GM23338 (cell line): ENCODE measurements around the gene SDHAF1. TPM values are rescaled to one million over a fixed set of nuclear protein-coding genes. Genes with fewer than 3 reads are reported as not detected.

Source experiments
- ATAC-seq: fragments of 200-7000 bp; cut with Tn5 transposase; 3 replicates; pipeline ENCODE4 v1.9.1; 2020
- DNase-seq: peaks from one replicate; pipeline ENCODE4 v3.0.0-alpha.2; 2015; ENCODE audit warnings: low spot score
- H2AFZ ChIP-seq: fragments of 200-600 bp; sonication (generic); 2 replicates; pipeline ENCODE4 v1.8.0; 2016; ENCODE audit warnings: antibody characterized with exemption, mild to moderate bottlenecking, moderate library complexity
- H3F3A ChIP-seq: fragments of 200-600 bp; sonication (generic); replicated peaks from 2 replicates; pipeline ENCODE4 v1.8.0; 2017; ENCODE audit warnings: antibody characterized with exemption, mixed run types, low read depth
- H3K27ac ChIP-seq: fragments of 200-600 bp; sonication (generic); 2 replicates; pipeline ENCODE4 v1.6.1; 2016; ENCODE audit warnings: low read depth
- H3K27me3 ChIP-seq: fragments of 200-600 bp; sonication (generic); 2 replicates; pipeline ENCODE4 v1.8.0; 2016; ENCODE audit warnings: mild to moderate bottlenecking, mixed run types, moderate library complexity; ENCODE audit not compliant: insufficient read depth
- H3K36me3 ChIP-seq: fragments of 200-600 bp; sonication (generic); 2 replicates; pipeline ENCODE4 v1.8.0; 2016; ENCODE audit warnings: mild to moderate bottlenecking; ENCODE audit not compliant: insufficient read depth
- H3K4me1 ChIP-seq: fragments of 200-600 bp; sonication (generic); 2 replicates; pipeline ENCODE4 v1.8.0; 2016; ENCODE audit warnings: mild to moderate bottlenecking, moderate library complexity; ENCODE audit not compliant: insufficient read depth
- H3K4me2 ChIP-seq: fragments of 200-600 bp; sonication (generic); 2 replicates; pipeline ENCODE4 v1.7.1; 2017; ENCODE audit warnings: mixed run types
- H3K4me3 ChIP-seq: fragments of 200-600 bp; sonication (generic); 2 replicates; pipeline ENCODE4 v1.6.1; 2016; ENCODE audit warnings: mixed run types
- H3K79me2 ChIP-seq: fragments of 200-600 bp; sonication (generic); replicated peaks from 2 replicates; pipeline ENCODE4 v1.8.0; 2017; ENCODE audit warnings: mild to moderate bottlenecking; ENCODE audit not compliant: insufficient read depth
- H3K9me2 ChIP-seq: fragments of 200-600 bp; sonication (generic); 2 replicates; pipeline ENCODE4 v1.8.0; 2017; ENCODE audit not compliant: insufficient read depth
- H4K20me1 ChIP-seq: fragments of 200-600 bp; sonication (generic); replicated peaks from 2 replicates; pipeline ENCODE4 v1.8.0; 2017; ENCODE audit warnings: mild to moderate bottlenecking; ENCODE audit not compliant: insufficient read depth
- H3K27ac Mint-ChIP-seq: 2 replicates; pipeline ENCODE4 v1.8.0; 2020; ENCODE audit warnings: inconsistent platforms, mild to moderate bottlenecking, moderate library complexity, mixed read lengths
- H3K27me3 Mint-ChIP-seq: 3 replicates; pipeline ENCODE4 v1.8.0; 2022; ENCODE audit warnings: low read depth, mild to moderate bottlenecking, moderate library complexity, mixed read lengths, inconsistent platforms; ENCODE audit not compliant: insufficient read depth, poor library complexity
- H3K36me3 Mint-ChIP-seq: 3 replicates; pipeline ENCODE4 v1.8.0; 2021; ENCODE audit warnings: low read depth, mild to moderate bottlenecking, inconsistent platforms, moderate library complexity, mixed read lengths
- H3K4me1 Mint-ChIP-seq: 3 replicates; pipeline ENCODE4 v1.8.0; 2020; ENCODE audit warnings: mild to moderate bottlenecking, inconsistent platforms, mixed read lengths
- H3K4me3 Mint-ChIP-seq: 3 replicates; pipeline ENCODE4 v1.8.0; 2021; ENCODE audit warnings: moderate library complexity, mild to moderate bottlenecking, inconsistent platforms, mixed read lengths
- H3K9me3 Mint-ChIP-seq: 3 replicates; pipeline ENCODE4 v1.8.0; 2020; ENCODE audit warnings: moderate library complexity, mild to moderate bottlenecking, inconsistent platforms, mixed read lengths
- CREB1 ChIP-seq: fragments of 250-450 bp; sonication (Bioruptor Pico); IDR thresholded peaks from 2 replicates; pipeline ENCODE4 v1.5.0; 2020; ENCODE audit warnings: low read depth, mild to moderate bottlenecking, moderate library complexity
- EZH2 ChIP-seq: fragments of 200-600 bp; sonication (generic); IDR thresholded peaks from one replicate; pipeline ENCODE4 v1.8.0; 2017; ENCODE audit warnings: antibody characterized with exemption, mild to moderate bottlenecking, low read depth; ENCODE audit not compliant: unreplicated experiment
- EZH2phosphoT487 ChIP-seq: fragments of 200-600 bp; sonication (generic); IDR thresholded peaks from one replicate; pipeline ENCODE4 v1.8.1; 2018; ENCODE audit warnings: antibody characterized with exemption; ENCODE audit not compliant: unreplicated experiment
- JUNB ChIP-seq: IDR thresholded peaks from one replicate; pipeline ENCODE4 v1.6.1; 2016; ENCODE audit warnings: antibody characterized with exemption; ENCODE audit not compliant: unreplicated experiment
- NANOG ChIP-seq: IDR thresholded peaks from 2 replicates; pipeline ENCODE4 v1.6.1; 2016; ENCODE audit warnings: antibody characterized with exemption, borderline replicate concordance
- POLR2AphosphoS5 ChIP-seq: IDR thresholded peaks from 2 replicates; pipeline ENCODE4 v1.6.1; 2016; ENCODE audit warnings: antibody characterized with exemption, low read depth
- STAT1 ChIP-seq: IDR thresholded peaks from one replicate; pipeline ENCODE4 v1.6.1; 2016; ENCODE audit warnings: antibody characterized with exemption; ENCODE audit not compliant: unreplicated experiment
- ZNF114 ChIP-seq: fragments of 250-450 bp; sonication (Bioruptor Pico); IDR thresholded peaks from 2 replicates; pipeline ENCODE4 v1.5.0; 2020; ENCODE audit warnings: mild to moderate bottlenecking, moderate library complexity
- ZNF331 ChIP-seq: fragments of 250-450 bp; sonication (Bioruptor Pico); IDR thresholded peaks from 2 replicates; pipeline ENCODE4 v1.5.0; 2020; ENCODE audit warnings: low read depth, mild to moderate bottlenecking, moderate library complexity
- polyA plus RNA-seq: library from polyadenylated mRNA; unstranded; fragments of >200 nt; fragmentation: Nextera tagmentation; extraction: Ambion mirVana; gene quantifications from 2 replicates; pipeline ENCODE4 v1.2.1, GENCODE V29; 2016
- total RNA-seq: library from RNA; depleted of rRNA; stranded (reverse); fragments of >200 nt; shearing (Covaris generic); gene quantifications from 2 replicates; pipeline ENCODE4 v1.2.3, GENCODE V29; 2014
- TF ChIP-seq, protein P1 (sequence below): IDR thresholded peaks from one replicate; pipeline ENCODE4 v1.6.1; 2018; ENCODE audit warnings: antibody characterized with exemption; ENCODE audit not compliant: unreplicated experiment
- TF ChIP-seq, protein P2 (sequence below): IDR thresholded peaks from 2 replicates; pipeline ENCODE4 v1.6.1; 2016; ENCODE audit warnings: antibody characterized with exemption
- TF ChIP-seq, protein P3 (sequence below), 2 experiments: fragments of 200-600 bp in 1 of 2; sonication (generic) in 1 of 2; conservative IDR thresholded peaks; 2 replicates each; pipeline versions ENCODE4 v1.5.1 to v1.6.1; 2016 to 2017; ENCODE audit warnings: antibody characterized with exemption in 2 of 2, low read depth in 2 of 2, mild to moderate bottlenecking in 2 of 2, moderate library complexity in 1 of 2

The SDHAF1 gene
- total and polyA plus RNA-seq, 2 experiments from 2014 or later: 19.9 to 55.9 TPM

DNA sequence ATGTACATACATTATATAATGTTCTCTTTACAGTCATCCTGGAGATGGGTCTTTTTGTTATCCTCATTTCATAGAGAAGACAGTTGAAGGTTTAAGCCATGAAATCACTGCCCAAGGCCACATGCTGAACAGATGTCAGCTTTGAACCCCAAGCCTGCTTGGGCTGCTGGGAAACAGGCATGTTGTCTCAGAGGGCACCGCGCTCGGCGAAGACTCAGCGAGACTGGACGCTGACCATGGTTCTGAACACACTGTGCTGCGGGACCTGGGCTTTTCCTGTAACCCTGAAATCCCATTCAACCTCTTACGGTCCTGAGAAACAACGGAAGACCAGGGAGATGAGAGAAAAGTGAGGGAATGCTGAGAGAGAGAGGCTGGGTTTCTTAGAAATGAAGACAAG lies 31.5 kb upstream of the SDHAF1 start:
- Histone ChIP-seq H3K4me2 (no peak overlapping the region), H4K20me1 (no peaks in the 10 kb centered on the region), H3K79me2 (no peaks in the 10 kb centered on the region), H3K4me1 (no peaks in the 10 kb centered on the region), H3F3A (no peaks in the 10 kb centered on the region), H3K27me3 (peaks cover 33% of the 10 kb centered on the region), H3K36me3 (no peaks in the 10 kb centered on the region), H2AFZ (no peak overlapping the region), H3K27ac (no peak overlapping the region), H3K4me3 (no peak overlapping the region), H3K9me2 (no peaks in the 10 kb centered on the region)
- Mint-ChIP-seq H3K9me3 (no peaks in the 10 kb centered on the region; the same call in 2 of the 3 replicates), H3K4me3 (no peak overlapping the region), H3K36me3 (no peaks in the 10 kb centered on the region), H3K27ac (no peak overlapping the region), H3K27me3 (peaks cover 30% of the 10 kb centered on the region), H3K4me1 (peaks cover 4% of the 10 kb centered on the region)
- ATAC-seq: peak; percentile 67
- TF ChIP-seq NANOG (no peak), EZH2phosphoT487 (no peak)
- TF ChIP-seq, protein P1, sequence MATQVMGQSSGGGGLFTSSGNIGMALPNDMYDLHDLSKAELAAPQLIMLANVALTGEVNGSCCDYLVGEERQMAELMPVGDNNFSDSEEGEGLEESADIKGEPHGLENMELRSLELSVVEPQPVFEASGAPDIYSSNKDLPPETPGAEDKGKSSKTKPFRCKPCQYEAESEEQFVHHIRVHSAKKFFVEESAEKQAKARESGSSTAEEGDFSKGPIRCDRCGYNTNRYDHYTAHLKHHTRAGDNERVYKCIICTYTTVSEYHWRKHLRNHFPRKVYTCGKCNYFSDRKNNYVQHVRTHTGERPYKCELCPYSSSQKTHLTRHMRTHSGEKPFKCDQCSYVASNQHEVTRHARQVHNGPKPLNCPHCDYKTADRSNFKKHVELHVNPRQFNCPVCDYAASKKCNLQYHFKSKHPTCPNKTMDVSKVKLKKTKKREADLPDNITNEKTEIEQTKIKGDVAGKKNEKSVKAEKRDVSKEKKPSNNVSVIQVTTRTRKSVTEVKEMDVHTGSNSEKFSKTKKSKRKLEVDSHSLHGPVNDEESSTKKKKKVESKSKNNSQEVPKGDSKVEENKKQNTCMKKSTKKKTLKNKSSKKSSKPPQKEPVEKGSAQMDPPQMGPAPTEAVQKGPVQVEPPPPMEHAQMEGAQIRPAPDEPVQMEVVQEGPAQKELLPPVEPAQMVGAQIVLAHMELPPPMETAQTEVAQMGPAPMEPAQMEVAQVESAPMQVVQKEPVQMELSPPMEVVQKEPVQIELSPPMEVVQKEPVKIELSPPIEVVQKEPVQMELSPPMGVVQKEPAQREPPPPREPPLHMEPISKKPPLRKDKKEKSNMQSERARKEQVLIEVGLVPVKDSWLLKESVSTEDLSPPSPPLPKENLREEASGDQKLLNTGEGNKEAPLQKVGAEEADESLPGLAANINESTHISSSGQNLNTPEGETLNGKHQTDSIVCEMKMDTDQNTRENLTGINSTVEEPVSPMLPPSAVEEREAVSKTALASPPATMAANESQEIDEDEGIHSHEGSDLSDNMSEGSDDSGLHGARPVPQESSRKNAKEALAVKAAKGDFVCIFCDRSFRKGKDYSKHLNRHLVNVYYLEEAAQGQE: peak; percentile 95
- peak; percentile 92 for DNase-seq

DNA sequence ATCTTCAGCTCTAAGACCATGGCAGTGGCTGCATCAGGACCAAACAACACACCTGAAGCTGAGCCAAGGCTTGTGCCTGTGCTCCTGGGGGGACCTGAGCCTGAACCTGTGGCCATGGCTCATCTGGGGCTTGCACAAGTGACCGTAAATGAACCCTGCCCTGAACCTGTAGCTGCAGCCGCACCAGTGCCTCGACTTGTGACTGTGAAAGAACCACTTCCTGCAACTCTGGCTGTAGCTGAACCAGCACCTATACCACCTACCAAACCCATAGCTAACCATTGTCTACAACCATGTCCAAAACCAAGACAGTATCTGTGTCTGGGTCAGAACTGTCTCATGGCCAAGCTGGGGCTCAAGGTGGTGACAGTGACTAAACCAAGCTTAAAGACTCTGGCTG lies 28.2 kb upstream of the SDHAF1 start:
- no peaks in the 10 kb centered on the region for H3K36me3 Mint-ChIP-seq
- no peak overlapping the region for H2AFZ ChIP-seq
- no peak overlapping the region for H3K4me2 ChIP-seq
- H3K27ac Mint-ChIP-seq: no peak overlapping the region
- H3K9me2 ChIP-seq: no peaks in the 10 kb centered on the region
- H3K36me3 ChIP-seq: no peaks in the 10 kb centered on the region
- no peak overlapping the region for H3K4me3 ChIP-seq
- no peaks in the 10 kb centered on the region for H3K4me1 ChIP-seq
- H3K4me1 Mint-ChIP-seq: no peaks in the 10 kb centered on the region
- no peaks in the 10 kb centered on the region for H3K79me2 ChIP-seq
- no peaks in the 10 kb centered on the region for H3F3A ChIP-seq
- H3K27ac ChIP-seq: no peak overlapping the region
- DNase-seq: no peak
- H3K9me3 Mint-ChIP-seq: no peaks in the 10 kb centered on the region; the same call in 2 of the 3 replicates
- no peaks in the 10 kb centered on the region for H4K20me1 ChIP-seq
- H3K4me3 Mint-ChIP-seq: no peak overlapping the region
- no peak for ATAC-seq
- H3K27me3 ChIP-seq: peaks cover 4% of the 10 kb centered on the region; the same call in 1 of the 2 replicates
- H3K27me3 Mint-ChIP-seq: peaks cover 9% of the 10 kb centered on the region
- TF ChIP-seq JUNB (no peak), EZH2 (no peak), POLR2AphosphoS5 (no peak), CREB1 (CRISPR knock-in tag) (no peak), ZNF331 (CRISPR knock-in tag) (no peak), ZNF114 (no peak), STAT1 (no peak), EZH2phosphoT487 (no peak), NANOG (no peak)
- TF ChIP-seq, protein P1: no peak
- TF ChIP-seq, protein P2, sequence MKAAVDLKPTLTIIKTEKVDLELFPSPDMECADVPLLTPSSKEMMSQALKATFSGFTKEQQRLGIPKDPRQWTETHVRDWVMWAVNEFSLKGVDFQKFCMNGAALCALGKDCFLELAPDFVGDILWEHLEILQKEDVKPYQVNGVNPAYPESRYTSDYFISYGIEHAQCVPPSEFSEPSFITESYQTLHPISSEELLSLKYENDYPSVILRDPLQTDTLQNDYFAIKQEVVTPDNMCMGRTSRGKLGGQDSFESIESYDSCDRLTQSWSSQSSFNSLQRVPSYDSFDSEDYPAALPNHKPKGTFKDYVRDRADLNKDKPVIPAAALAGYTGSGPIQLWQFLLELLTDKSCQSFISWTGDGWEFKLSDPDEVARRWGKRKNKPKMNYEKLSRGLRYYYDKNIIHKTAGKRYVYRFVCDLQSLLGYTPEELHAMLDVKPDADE: no peak
- TF ChIP-seq, protein P3, sequence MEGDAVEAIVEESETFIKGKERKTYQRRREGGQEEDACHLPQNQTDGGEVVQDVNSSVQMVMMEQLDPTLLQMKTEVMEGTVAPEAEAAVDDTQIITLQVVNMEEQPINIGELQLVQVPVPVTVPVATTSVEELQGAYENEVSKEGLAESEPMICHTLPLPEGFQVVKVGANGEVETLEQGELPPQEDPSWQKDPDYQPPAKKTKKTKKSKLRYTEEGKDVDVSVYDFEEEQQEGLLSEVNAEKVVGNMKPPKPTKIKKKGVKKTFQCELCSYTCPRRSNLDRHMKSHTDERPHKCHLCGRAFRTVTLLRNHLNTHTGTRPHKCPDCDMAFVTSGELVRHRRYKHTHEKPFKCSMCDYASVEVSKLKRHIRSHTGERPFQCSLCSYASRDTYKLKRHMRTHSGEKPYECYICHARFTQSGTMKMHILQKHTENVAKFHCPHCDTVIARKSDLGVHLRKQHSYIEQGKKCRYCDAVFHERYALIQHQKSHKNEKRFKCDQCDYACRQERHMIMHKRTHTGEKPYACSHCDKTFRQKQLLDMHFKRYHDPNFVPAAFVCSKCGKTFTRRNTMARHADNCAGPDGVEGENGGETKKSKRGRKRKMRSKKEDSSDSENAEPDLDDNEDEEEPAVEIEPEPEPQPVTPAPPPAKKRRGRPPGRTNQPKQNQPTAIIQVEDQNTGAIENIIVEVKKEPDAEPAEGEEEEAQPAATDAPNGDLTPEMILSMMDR (conservative IDR thresholded peaks at IDR 0.05; ENCODE audit: low read depth in 2 of 2): no peak
